K562 (cell line): Measurements from ENCODE around the gene ANKRD13D. TPM values are rescaled to one million over a fixed set of nuclear protein-coding genes. Genes with fewer than 3 reads are reported as not detected.

Experiments used
- ARID3A ChIP-seq: IDR thresholded peaks from 2 replicates; pipeline ENCODE4 v1.6.1; 2012; ENCODE audit warnings: low read depth, low read length, improper control_type of control experiment, borderline replicate concordance
- BRF2 ChIP-seq: IDR thresholded peaks from 3 replicates; pipeline ENCODE4 v1.6.1; 2011; ENCODE audit warnings: borderline replicate concordance, mild to moderate bottlenecking; ENCODE audit not compliant: insufficient read length, insufficient read depth
- CTBP1 ChIP-seq: fragments of 450-650 bp; IDR thresholded peaks from 2 replicates; pipeline ENCODE4 v1.6.1; 2016; ENCODE audit warnings: borderline replicate concordance
- E2F1 ChIP-seq: sonication (generic); formaldehyde crosslinking; IDR thresholded peaks from 2 replicates; pipeline ENCODE4 v1.8.1; 2023; ENCODE audit warnings: mild to moderate bottlenecking, missing genetic modification reagents, moderate library complexity
- ETV1 ChIP-seq: fragments of 450-650 bp; conservative IDR thresholded peaks from 2 replicates; pipeline ENCODE4 v1.6.1; 2016; ENCODE audit warnings: missing genetic modification characterization, control low read depth, low read depth, missing compliant biosample characterization
- FOS ChIP-seq: IDR thresholded peaks from 3 replicates; pipeline ENCODE4 v1.6.1; 2011; ENCODE audit not compliant: insufficient read length; ENCODE audit errors: extremely low read depth
- ID3 ChIP-seq, 2 experiments: fragments of 250-450 bp in 1 of 2; fragments of 450-650 bp in 1 of 2; sonication (Bioruptor Pico) in 1 of 2; IDR thresholded peaks; 2 replicates each; pipeline versions ENCODE4 v1.6.1 to v1.8.0; 2016 to 2021; ENCODE audit warnings: mild to moderate bottlenecking in 2 of 2, moderate library complexity in 2 of 2, missing compliant biosample characterization in 1 of 2, missing genetic modification characterization in 1 of 2
- KLF13 ChIP-seq: fragments of 450-650 bp; IDR thresholded peaks from 2 replicates; pipeline ENCODE4 v1.6.1; 2016; ENCODE audit warnings: missing genetic modification characterization, low read depth, mild to moderate bottlenecking, missing compliant biosample characterization, moderate library complexity, borderline replicate concordance
- MBD2 ChIP-seq: sonication (generic); IDR thresholded peaks from 2 replicates; pipeline ENCODE4 v1.6.1; 2016; ENCODE audit warnings: low read depth, borderline replicate concordance
- POLR2A ChIP-seq: fragments of 450-650 bp; conservative IDR thresholded peaks from 2 replicates; pipeline ENCODE4 v1.6.1; 2016
- SP1 ChIP-seq: sonication (generic); formaldehyde crosslinking; IDR thresholded peaks from 2 replicates; pipeline ENCODE4 v1.8.1; 2022; ENCODE audit warnings: mild to moderate bottlenecking, missing genetic modification reagents
- THRAP3 ChIP-seq: fragments of 450-650 bp; IDR thresholded peaks from 2 replicates; pipeline ENCODE4 v1.6.1; 2016; ENCODE audit warnings: mild to moderate bottlenecking, inconsistent platforms, borderline replicate concordance
- TSHZ1 ChIP-seq: fragments of 250-450 bp; sonication (Bioruptor Pico); IDR thresholded peaks from 2 replicates; pipeline ENCODE4 v1.4.0; 2020; ENCODE audit warnings: mild to moderate bottlenecking, moderate library complexity
- ZBTB8A ChIP-seq: fragments of 450-650 bp; IDR thresholded peaks from 2 replicates; pipeline ENCODE4 v1.6.1; 2018; ENCODE audit warnings: mild to moderate bottlenecking, moderate library complexity; ENCODE audit not compliant: partially characterized antibody
- ZNF586 ChIP-seq: fragments of 450-650 bp; formaldehyde crosslinking; conservative IDR thresholded peaks from 2 replicates; pipeline ENCODE4 v1.4.0; 2020; ENCODE audit warnings: mild to moderate bottlenecking, moderate library complexity
- ZNF655 ChIP-seq: fragments of 250-450 bp; sonication (Bioruptor Pico); IDR thresholded peaks from 2 replicates; pipeline ENCODE4 v1.5.0; 2021
- polyA plus RNA-seq, 8 experiments: library from polyadenylated mRNA; depleted of rRNA in 4 of 8; stranded (reverse) in 5 of 8; unstranded in 3 of 8; fragments of >200 nt; fragmentation: Nextera tagmentation in 2 of 8; fragmentation: Illumina TruSeq in 1 of 8; extraction: Ambion mirVana in 2 of 8; extraction: Trizol in 1 of 8; gene quantifications; 2 replicates each; pipeline versions ENCODE4 v1.2.1 to v1.2.3, GENCODE V29; 2011 to 2014; ENCODE audit warnings: inconsistent platforms in 1 of 8, missing spikeins in 1 of 8
- total RNA-seq, 7 experiments: library from RNA; depleted of rRNA in 6 of 7; stranded (reverse); fragments of >200 nt in 6 of 7; fragmentation: Illumina TruSeq in 2 of 7; extraction: Trizol in 2 of 7; gene quantifications; 2 replicates each; pipeline versions ENCODE4 v1.2.1 to v1.2.3, GENCODE V29; 2011 to 2021; ENCODE audit warnings: low replicate concordance in 1 of 7

Gene ANKRD13D
- total and polyA plus RNA-seq, 9 of the 15 experiments (the other 6 are each of a cell fraction or from before 2014, with no cell fraction given): 0.94 to 40.9 (median 22.4) TPM

- TF ChIP-seq BRF2: no peak
- no peak for TF ChIP-seq FOS
- TF ChIP-seq KLF13 (tag): no peak; the same call in 1 of the 2 replicates
- peak; percentile 92 for TF ChIP-seq CTBP1
- no peak for TF ChIP-seq ARID3A
- TF ChIP-seq ETV1 (tag): peak; percentile 90
- TF ChIP-seq ZNF586 (CRISPR knock-in tag): no peak
- no peak; the same call in 1 of the 2 replicates for TF ChIP-seq THRAP3
- TF ChIP-seq ID3 (CRISPR knock-in tag; IDR thresholded peaks at IDR 0.05): no peak
- peak; percentile 62 for TF ChIP-seq ID3 (tag; IDR thresholded peaks at IDR 0.05)
- TF ChIP-seq E2F1 (CRISPR knock-in tag): no peak
- TF ChIP-seq POLR2A: peak; percentile 64
- no peak for TF ChIP-seq ZBTB8A
- TF ChIP-seq TSHZ1: no peak
- peak; percentile 48; the same call in 1 of the 2 replicates for TF ChIP-seq SP1 (CRISPR knock-in tag)
- peak; percentile 31; the same call in 1 of the 2 replicates for TF ChIP-seq MBD2
- no peak for TF ChIP-seq ZNF655 (CRISPR knock-in tag)
Observed at GRCh38 chr11:67312187-67313021, 23.3 kb downstream of the ANKRD13D start (continued).
